ENCODE measurements around the gene FBXO2. TPM values are rescaled to one million over a fixed set of nuclear protein-coding genes. Genes with fewer than 3 reads are reported as not detected.
A peak's percentile ranks its signal among the peaks of the same experiment; 100 is the strongest.

FBXO2 gene
- total RNA-seq, 1 experiment from 2014 or later = not detected

DNA sequence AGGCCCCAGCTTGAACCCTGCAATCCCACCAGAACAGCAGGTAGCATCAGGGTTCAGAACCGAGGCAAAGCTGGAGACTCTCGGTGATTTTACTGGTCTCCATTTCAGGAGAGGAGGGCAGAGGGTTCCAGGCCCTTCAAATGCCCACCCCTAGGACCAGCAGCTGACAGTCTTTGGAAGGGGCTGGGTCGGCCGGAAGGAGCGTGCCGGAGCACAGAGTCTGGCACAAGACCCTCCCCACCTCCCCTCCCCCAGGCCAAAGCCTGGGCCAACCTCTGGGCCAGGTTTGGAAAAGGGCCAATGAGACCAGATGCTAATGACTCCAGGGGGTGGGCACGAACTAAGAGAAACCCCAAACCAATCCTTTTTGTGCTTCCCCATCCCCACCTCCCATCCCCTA is 6.9 kb downstream of the FBXO2 start:
- DNase-seq (ENCODE audit: low spot score) = no peak
- BruUV-seq (replicated peaks) = no TSS peak
- CTCF ChIA-PET = interaction anchor here (0.6 to 1.9 kb wide), 2 partner anchors 72 to 600 kb away, joined by 5 to 9 read pairs; no protein-coding TSS in a partner anchor
- Histone ChIP-seq H3K4me1 (ENCODE audit: insufficient read depth, low read length, poor library complexity, severe bottlenecking) (peaks cover 15% of the 10 kb centered on the region), H3K9me3 (ENCODE audit: low read depth, low read length, poor library complexity, severe bottlenecking) (no peaks in the 10 kb centered on the region), H3K36me3 (ENCODE audit: insufficient read depth, low read length, poor library complexity, severe bottlenecking) (no peaks in the 10 kb centered on the region), H3K27ac (ENCODE audit: low read depth, low read length, poor library complexity, severe bottlenecking) (no peak overlapping the region), H3K27me3 (replicated peaks; ENCODE audit: insufficient read depth, low read depth, low read length, poor library complexity) (no peaks in the 10 kb centered on the region), H3K4me3 (ENCODE audit: low read depth, low read length, poor library complexity, severe bottlenecking) (no peak overlapping the region)
- intact Hi-C loops (cut with micrococcal nuclease; ENCODE audit: unreplicated experiment) = no loop called here
- TF ChIP-seq, protein P1, sequence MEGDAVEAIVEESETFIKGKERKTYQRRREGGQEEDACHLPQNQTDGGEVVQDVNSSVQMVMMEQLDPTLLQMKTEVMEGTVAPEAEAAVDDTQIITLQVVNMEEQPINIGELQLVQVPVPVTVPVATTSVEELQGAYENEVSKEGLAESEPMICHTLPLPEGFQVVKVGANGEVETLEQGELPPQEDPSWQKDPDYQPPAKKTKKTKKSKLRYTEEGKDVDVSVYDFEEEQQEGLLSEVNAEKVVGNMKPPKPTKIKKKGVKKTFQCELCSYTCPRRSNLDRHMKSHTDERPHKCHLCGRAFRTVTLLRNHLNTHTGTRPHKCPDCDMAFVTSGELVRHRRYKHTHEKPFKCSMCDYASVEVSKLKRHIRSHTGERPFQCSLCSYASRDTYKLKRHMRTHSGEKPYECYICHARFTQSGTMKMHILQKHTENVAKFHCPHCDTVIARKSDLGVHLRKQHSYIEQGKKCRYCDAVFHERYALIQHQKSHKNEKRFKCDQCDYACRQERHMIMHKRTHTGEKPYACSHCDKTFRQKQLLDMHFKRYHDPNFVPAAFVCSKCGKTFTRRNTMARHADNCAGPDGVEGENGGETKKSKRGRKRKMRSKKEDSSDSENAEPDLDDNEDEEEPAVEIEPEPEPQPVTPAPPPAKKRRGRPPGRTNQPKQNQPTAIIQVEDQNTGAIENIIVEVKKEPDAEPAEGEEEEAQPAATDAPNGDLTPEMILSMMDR (conservative IDR thresholded peaks at IDR 0.05; ENCODE audit: low read depth, low read length) = no peak
- TF ChIP-seq EZH2 (IDR thresholded peaks at IDR 0.05; ENCODE audit: borderline replicate concordance, low read depth, low read length, poor library complexity, severe bottlenecking) = no peak
- POLR2A ChIA-PET (ENCODE audit: low non-redundant PET) = no interaction called here

DNA sequence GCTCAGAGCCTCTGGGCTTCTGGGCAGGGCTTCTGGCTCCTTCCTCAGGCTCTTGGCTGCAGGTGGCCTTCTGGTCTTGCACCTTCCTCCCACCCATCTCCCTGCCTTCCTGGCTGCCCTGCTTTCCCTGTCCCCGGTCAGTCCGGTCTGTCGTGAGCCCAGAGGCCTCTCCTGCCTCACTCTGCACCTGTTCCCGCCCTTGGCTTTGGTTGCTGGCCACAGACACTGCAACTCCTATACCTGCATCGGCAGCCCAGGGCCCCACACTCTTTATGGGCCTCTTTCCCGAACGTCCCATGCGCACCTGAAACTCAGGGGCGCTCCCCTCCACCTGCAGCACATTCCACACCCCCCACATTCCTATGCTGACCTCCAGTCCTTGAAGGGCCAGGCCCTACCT is 7.9 kb downstream of the FBXO2 start:
- DNase-seq (ENCODE audit: low spot score) = no peak
- no peak overlapping the region for H3K27ac ChIP-seq (ENCODE audit: low read depth, low read length, poor library complexity, severe bottlenecking)
- H3K27me3 ChIP-seq (replicated peaks; ENCODE audit: insufficient read depth, low read depth, low read length, poor library complexity) = no peaks in the 10 kb centered on the region
- H3K4me3 ChIP-seq (ENCODE audit: low read depth, low read length, poor library complexity, severe bottlenecking) = no peak overlapping the region
- no peaks in the 10 kb centered on the region for H3K36me3 ChIP-seq (ENCODE audit: insufficient read depth, low read length, poor library complexity, severe bottlenecking)
- TF ChIP-seq, protein P1 (conservative IDR thresholded peaks at IDR 0.05; ENCODE audit: low read depth, low read length) = no peak
- no peak for TF ChIP-seq EZH2 (IDR thresholded peaks at IDR 0.05; ENCODE audit: borderline replicate concordance, low read depth, low read length, poor library complexity, severe bottlenecking)
- H3K9me3 ChIP-seq (ENCODE audit: low read depth, low read length, poor library complexity, severe bottlenecking) = no peaks in the 10 kb centered on the region
- BruUV-seq (replicated peaks) = no TSS peak
- ChIA-PET CTCF (interaction anchor here (0.5 to 1.7 kb wide), 8 partner anchors 18 to 608 kb away, joined by 3 to 21 read pairs (median 5); partner anchors contain the start of gene FBXO6), POLR2A (ENCODE audit: low non-redundant PET) (interaction anchor here (0.6 kb wide), 1 partner anchor 383 kb away, joined by 3 read pairs; no protein-coding TSS in a partner anchor)
- H3K4me1 ChIP-seq (ENCODE audit: insufficient read depth, low read length, poor library complexity, severe bottlenecking) = peaks cover 15% of the 10 kb centered on the region
- intact Hi-C loops (cut with micrococcal nuclease; ENCODE audit: unreplicated experiment) = no loop called here

DNA sequence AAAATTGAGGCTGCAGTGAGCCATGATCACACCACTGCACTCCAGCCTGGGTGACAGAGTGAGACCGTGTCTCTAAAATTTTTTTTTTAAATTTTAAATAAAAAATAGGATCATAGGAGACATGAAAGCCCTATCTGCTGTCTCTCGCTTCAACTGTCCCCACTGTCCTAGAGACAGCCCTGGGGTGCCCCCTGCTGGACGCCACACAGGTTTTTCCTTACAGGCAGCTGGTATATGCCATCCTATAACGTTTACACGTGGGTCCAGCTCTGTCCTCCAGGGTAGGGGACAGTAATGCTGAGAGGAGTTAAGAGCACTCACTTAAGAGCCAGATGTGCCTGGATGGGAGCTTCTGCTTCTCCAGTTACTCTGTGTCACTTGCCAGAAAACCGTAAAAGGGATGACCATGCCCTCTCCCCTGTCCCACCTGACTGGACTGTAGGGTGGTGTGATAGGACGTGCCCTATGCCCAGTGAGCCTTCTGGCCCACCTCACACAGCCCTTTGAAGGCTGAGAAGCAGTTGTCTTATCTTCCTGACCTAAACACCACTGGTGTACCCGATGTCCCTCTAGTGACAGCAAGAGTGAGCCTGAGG is 8.5 kb downstream of the FBXO2 start:
- Histone ChIP-seq H3K27ac (ENCODE audit: low read depth, low read length, poor library complexity, severe bottlenecking) (no peak overlapping the region), H3K4me3 (ENCODE audit: low read depth, low read length, poor library complexity, severe bottlenecking) (no peak overlapping the region), H3K36me3 (ENCODE audit: insufficient read depth, low read length, poor library complexity, severe bottlenecking) (no peaks in the 10 kb centered on the region), H3K27me3 (replicated peaks; ENCODE audit: insufficient read depth, low read depth, low read length, poor library complexity) (peaks cover 2% of the 10 kb centered on the region), H3K9me3 (ENCODE audit: low read depth, low read length, poor library complexity, severe bottlenecking) (no peaks in the 10 kb centered on the region), H3K4me1 (ENCODE audit: insufficient read depth, low read length, poor library complexity, severe bottlenecking) (peaks cover 15% of the 10 kb centered on the region)
- intact Hi-C loops (cut with micrococcal nuclease; ENCODE audit: unreplicated experiment) = no loop called here
- ChIA-PET CTCF (interaction anchor here (0.5 to 1.7 kb wide), 7 partner anchors 9 to 608 kb away, joined by 3 to 21 read pairs (median 4); partner anchors contain the start of genes FBXO44 and FBXO6), POLR2A (ENCODE audit: low non-redundant PET) (interaction anchor here (0.6 kb wide), 1 partner anchor 383 kb away, joined by 3 read pairs; no protein-coding TSS in a partner anchor)
- peak; percentile 90 for DNase-seq (ENCODE audit: low spot score)
- BruUV-seq (replicated peaks) = no TSS peak
- no peak for TF ChIP-seq EZH2 (IDR thresholded peaks at IDR 0.05; ENCODE audit: borderline replicate concordance, low read depth, low read length, poor library complexity, severe bottlenecking)
- TF ChIP-seq, protein P1 (conservative IDR thresholded peaks at IDR 0.05; ENCODE audit: low read depth, low read length) = peak; percentile 85
